Kidney epithelial cell (primary cell): ENCODE data around the gene C1QTNF9. TPM values are rescaled to one million over a fixed set of nuclear protein-coding genes. Genes with fewer than 3 reads are reported as not detected.

ENCODE experiments used
- DNase-seq: peaks from one replicate; pipeline ENCODE4 v3.0.0-alpha.2; 2010; ENCODE audit warnings: low read depth
- H3K27me3 ChIP-seq: 2 replicates; pipeline ENCODE4 v1.6.0; 2011; ENCODE audit warnings: low read length; ENCODE audit not compliant: control insufficient read depth, insufficient read depth
- H3K36me3 ChIP-seq: 2 replicates; pipeline ENCODE4 v1.5.1; 2011; ENCODE audit warnings: low read length; ENCODE audit not compliant: control insufficient read depth, insufficient read depth
- H3K4me3 ChIP-seq: 2 replicates; pipeline ENCODE4 v1.5.1; 2011; ENCODE audit warnings: low read depth, mild to moderate bottlenecking, control low read depth, low read length
- CTCF ChIP-seq: IDR thresholded peaks from 2 replicates; pipeline ENCODE4 v1.5.1; 2011; ENCODE audit warnings: mild to moderate bottlenecking, moderate library complexity, low read length, control low read depth, inconsistent platforms; ENCODE audit not compliant: insufficient read depth, poor library complexity, severe bottlenecking
- total RNA-seq: library from RNA; depleted of rRNA; stranded (reverse); fragments of >200 nt; gene quantifications from 2 replicates; pipeline ENCODE4 v1.2.3, GENCODE V29; 2015

C1QTNF9 gene
- total RNA-seq, 1 donor from 2014 or later, result not detected

GRCh38 chr13:24273926-24274325 lies 35.5 kb upstream of the C1QTNF9 start:
- no peak overlapping the region for H3K4me3 ChIP-seq
- no peak for DNase-seq
- H3K36me3 ChIP-seq, result no peaks in the 10 kb centered on the region
- no peaks in the 10 kb centered on the region for H3K27me3 ChIP-seq
- TF ChIP-seq CTCF, result no peak

GRCh38 chr13:24274452-24275021 lies 34.8 kb upstream of the C1QTNF9 start:
- no peaks in the 10 kb centered on the region for H3K27me3 ChIP-seq
- DNase-seq, result no peak
- H3K4me3 ChIP-seq, result no peak overlapping the region
- H3K36me3 ChIP-seq, result no peaks in the 10 kb centered on the region
- TF ChIP-seq CTCF, result no peak

GRCh38 chr13:24275041-24275440 lies 34.3 kb upstream of the C1QTNF9 start:
- no peak for DNase-seq
- H3K36me3 ChIP-seq, result no peaks in the 10 kb centered on the region
- TF ChIP-seq CTCF, result no peak
- H3K27me3 ChIP-seq, result no peaks in the 10 kb centered on the region
- no peak overlapping the region for H3K4me3 ChIP-seq

- Histone ChIP-seq H3K27me3 (no peaks in the 10 kb centered on the region), H3K36me3 (no peaks in the 10 kb centered on the region), H3K4me3 (no peak overlapping the region)
- DNase-seq, result no peak
- TF ChIP-seq CTCF, result no peak
These were observed 33.1 kb upstream of the C1QTNF9 start for GRCh38 chr13:24276306-24276705.

- DNase-seq, result no peak
- Histone ChIP-seq H3K27me3 (no peaks in the 10 kb centered on the region), H3K36me3 (no peaks in the 10 kb centered on the region), H3K4me3 (no peak overlapping the region)
- no peak for TF ChIP-seq CTCF
These were observed 32.5 kb upstream of the C1QTNF9 start for GRCh38 chr13:24276861-24277260.

GRCh38 chr13:24277761-24278160 lies 31.6 kb upstream of the C1QTNF9 start:
- Histone ChIP-seq H3K4me3 (no peak overlapping the region), H3K36me3 (no peaks in the 10 kb centered on the region), H3K27me3 (no peaks in the 10 kb centered on the region)
- DNase-seq, result no peak
- no peak for TF ChIP-seq CTCF
